Endometrial microvascular endothelial cells (primary cell): ENCODE measurements around the gene ERCC2. TPM values are rescaled to one million over a fixed set of nuclear protein-coding genes. Genes with fewer than 3 reads are reported as not detected.
"Not testable (repeated sequence)": the region's sequence is repeated elsewhere in the genome, so short reads cannot be mapped to it uniquely, and the experiment has no call there.

Experiments used
- in situ Hi-C: cut with HindIII; loops from 2 replicates; pipeline ENCODE4 v1.10.0; 2017; ENCODE audit warnings: low sequenced_read_pairs, low pct_unique_long_range_greater_than_20kb; ENCODE audit errors: inconsistent ontology term
- total RNA-seq: library from RNA; depleted of rRNA; stranded (reverse); fragments of >200 nt; gene quantifications from one replicate; pipeline ENCODE4 v1.2.3, GENCODE V29; 2015; ENCODE audit errors: inconsistent ontology term

Gene ERCC2
- total RNA-seq, 1 donor from 2014 or later: 73.3 TPM

GRCh38 chr19:45344621-45345505 is 25.5 kb downstream of the ERCC2 start:
- in situ Hi-C loops: no loop called here

DNA sequence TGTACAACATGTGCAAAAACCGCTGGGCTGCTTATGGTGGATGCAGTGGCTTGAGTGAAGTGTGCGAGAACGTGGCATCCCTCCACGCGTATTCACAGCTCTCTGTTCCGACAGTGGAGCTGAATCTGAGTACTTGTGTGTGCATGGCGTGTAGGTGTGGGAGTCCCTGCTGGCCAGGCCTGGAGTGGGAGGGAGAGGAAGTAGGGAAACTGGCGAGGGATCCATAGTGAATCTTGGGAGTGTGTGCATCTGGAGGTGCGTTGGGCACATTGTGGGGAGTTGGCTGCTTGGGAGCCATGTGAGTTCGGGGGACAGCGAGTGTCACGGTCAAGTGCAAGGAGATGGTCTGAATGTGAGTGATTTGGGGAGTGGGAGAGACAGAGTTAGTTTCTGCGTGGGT is 27.5 kb downstream of the ERCC2 start:
- in situ Hi-C loops: no loop called here

- in situ Hi-C loops: no loop called here
Measured at GRCh38 chr19:45340899-45341453, 29.4 kb downstream of the ERCC2 start.

GRCh38 chr19:45340232-45340898 is 30.0 kb downstream of the ERCC2 start, which contains the start of gene KLC3:
Gene KLC3, plus strand, starts transcription at chr19:45340750. Its CDS starts 4,792 bp downstream, at chr19:45345542.
- in situ Hi-C loops: no loop called here

DNA sequence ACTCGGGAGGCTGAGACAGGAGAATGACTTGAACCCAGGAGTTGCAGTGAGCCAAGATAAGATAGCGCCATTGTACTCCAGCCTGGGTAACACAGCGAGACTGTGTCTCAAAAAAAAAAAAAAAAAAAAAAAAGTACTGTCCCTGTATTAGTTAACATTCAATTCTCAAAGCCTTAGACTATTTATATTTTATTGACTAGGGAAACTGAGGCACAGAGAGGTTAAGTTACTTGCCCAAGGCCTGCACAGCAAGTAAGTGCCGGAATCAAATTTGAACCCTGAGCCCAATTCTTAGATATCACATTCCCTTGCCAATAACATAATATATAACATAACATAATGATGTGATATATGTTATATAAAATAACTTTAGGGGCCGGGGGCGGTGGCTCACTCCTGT is 30.7 kb downstream of the ERCC2 start:
- in situ Hi-C loops: no loop called here

DNA sequence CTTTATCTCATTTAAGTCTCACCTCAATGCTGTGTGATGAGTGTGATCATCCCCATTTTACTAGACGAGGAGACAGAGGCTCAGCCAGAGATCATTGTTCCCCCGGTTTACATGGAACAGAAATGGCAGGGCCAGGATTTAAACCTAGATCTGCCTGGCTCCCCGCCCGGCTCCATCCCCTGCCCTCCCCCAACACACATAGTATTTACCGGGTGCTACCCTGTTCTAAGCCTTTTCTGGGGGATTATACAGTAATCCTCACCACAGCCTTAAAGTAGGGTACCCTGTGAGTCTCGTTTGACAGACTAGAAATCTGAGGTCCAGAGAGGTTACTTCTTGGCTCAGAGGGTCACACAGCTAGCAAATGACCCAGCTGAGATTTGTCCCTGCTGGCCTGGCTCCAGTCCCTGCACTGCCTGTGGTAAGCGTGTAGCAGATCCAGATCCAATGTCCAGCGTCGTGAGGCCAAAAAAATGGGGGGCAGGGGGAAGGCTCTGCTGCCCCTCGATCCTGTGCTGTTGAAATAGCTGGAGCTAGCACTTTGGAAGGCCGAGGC is 33.6 kb downstream of the ERCC2 start:
- in situ Hi-C loops: no loop called here

- in situ Hi-C loops: not testable (repeated sequence)
Measured at GRCh38 chr19:45334881-45335280, 35.5 kb downstream of the ERCC2 start.

DNA sequence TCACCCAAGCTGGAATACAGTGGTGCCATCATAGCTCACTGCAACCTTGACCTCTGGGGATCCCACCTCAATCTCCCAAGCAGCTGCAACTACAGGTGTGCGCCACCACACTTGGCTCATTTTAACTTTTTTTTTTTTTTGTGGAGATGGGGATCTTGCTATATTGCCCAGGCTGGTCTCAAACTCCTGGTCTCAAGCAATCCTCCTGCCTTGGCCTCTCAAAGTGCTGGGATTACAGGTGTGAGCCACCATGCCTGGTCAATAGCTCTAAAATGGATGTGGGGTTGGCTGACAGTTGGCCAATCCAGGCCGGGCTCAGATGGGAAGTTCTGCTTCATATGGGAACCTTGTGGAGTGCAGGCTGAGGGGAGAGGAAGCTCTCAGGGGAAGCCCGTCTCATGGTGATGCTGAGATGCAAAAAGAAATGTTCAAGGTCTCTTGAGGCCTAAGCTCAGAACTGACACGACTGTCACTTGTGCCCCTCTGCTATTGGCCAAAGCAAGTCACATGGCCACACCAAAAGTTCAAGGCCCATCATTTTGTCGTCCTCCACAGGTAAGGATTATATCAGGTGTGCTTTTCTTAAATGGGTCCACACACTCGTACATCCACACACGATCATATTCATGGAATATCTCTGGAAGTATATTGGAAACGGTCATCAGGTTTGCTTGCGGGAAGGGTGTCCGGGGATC is 36.6 kb downstream of the ERCC2 start:
- in situ Hi-C loops: no loop called here

GRCh38 chr19:45331411-45331810 is 39.0 kb downstream of the ERCC2 start:
- in situ Hi-C loops: no loop called here

DNA sequence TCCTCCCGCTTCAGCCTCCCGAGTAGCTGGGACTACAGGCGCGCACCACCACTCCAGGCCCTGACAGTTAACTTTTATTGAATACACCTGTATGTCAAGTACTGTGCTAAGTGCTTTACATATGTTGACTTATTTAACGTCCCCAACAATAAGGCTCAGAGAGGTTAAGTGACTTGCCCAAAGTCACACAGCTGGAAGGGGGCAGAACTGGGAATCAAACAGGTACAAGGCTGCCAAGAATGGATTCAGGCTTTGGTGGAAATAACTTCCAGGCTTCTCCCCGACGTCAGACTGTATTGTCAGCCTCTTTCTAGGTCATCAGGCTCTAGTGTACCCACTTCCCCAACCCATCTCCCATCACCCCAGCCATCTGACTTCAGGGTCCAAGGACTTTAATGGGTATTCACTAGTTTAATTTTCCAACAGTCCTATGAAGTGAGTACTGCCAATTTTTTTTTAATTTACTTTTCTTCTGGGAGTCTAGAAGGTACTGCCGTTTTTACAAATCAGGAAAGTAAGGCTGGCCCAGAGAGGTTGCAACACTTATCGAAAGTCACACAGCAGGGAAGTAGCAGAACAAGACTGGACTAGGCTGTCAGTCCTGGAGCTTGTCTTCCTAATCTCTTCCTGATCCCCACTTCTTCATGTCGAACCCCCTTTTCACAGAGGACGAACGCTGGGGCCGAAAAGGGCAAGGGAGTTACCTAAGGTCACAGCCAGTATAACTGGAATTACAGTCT is 42.8 kb downstream of the ERCC2 start:
- in situ Hi-C loops: no loop called here

DNA sequence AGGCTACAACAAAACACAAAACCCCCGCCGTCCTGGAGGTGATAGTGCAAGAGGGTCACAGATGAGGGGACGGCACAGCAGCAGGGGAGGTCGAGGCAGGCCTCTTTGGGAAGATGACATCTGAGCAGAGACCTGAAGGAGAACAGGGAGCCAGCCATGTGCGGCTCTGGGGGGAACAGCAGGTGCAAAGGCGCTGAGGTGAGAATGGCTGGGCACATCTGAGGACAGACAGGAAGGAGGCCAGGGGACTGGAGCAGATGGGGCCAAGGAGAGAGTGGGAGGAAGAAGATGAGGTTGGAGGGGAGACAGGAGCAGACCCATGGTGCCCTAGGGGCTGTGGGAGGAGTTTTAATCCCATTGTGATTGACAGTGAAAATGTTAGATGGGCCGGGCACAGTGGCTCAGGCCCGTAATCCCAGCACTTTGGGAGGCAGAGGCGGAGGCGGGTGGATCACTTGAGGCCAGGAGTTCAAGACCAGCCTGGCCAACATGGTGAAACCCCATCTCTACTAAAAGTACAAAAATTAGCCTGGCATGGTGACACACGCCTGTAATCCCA is 45.9 kb downstream of the ERCC2 start:
- in situ Hi-C loops: no loop called here

- in situ Hi-C loops: no loop called here
Measured at GRCh38 chr19:45323671-45324081, 46.7 kb downstream of the ERCC2 start.

DNA sequence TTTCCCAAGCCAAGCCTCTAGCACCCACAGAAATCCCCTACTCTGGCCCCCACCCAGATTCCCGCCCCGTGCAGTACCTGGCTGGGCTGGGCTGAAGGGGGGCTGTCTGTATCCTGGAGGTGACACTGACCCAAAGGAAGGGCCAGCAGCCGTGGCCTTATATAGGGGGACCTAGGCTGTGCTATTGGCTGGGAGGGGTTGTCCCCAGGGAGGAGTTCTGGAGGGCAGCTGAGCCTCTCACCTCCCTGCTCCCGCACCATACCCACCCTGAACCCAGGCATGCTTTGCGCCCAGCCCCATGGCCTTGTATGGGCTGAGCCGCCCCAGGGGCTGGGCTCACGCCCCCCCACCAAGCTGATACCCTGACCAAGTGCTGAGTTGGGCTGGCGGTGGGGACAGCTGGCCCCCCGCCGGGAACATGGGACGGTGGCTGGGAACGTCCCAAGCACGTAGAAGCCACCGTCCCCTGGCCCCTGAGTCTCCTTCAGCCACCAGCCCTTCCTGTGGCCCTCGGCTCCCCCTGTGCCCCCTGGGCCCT is 47.6 kb downstream of the ERCC2 start, which contains the start of gene CKM:
CKM (minus strand) TSS at position 132 of the 538 bp plus-strand sequence. CDS start 3,162 bp downstream, outside the sequence.
- in situ Hi-C loops: no loop called here

GRCh38 chr19:45322311-45322710 is 48.1 kb downstream of the ERCC2 start:
- in situ Hi-C loops: no loop called here

DNA sequence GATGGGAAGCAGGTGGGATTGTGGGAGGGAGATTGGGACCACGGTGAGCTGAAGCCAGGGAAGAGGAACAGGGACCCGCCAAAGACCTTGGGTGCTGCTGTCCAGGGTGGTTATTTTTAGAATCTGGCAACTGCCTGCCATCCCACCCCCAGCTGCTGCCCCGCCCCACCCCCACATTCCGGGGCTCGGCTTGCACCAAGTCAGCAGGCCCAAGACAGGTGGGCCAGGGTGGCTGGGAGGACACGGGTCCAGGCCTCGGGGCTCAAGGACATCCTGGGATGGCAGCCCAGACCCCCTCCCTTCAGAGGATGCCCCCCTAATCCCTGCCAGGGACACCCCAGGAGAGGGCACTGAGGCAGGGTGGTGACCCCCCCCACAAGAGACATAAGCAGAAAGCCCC is 48.5 kb downstream of the ERCC2 start:
- in situ Hi-C loops: no loop called here

DNA sequence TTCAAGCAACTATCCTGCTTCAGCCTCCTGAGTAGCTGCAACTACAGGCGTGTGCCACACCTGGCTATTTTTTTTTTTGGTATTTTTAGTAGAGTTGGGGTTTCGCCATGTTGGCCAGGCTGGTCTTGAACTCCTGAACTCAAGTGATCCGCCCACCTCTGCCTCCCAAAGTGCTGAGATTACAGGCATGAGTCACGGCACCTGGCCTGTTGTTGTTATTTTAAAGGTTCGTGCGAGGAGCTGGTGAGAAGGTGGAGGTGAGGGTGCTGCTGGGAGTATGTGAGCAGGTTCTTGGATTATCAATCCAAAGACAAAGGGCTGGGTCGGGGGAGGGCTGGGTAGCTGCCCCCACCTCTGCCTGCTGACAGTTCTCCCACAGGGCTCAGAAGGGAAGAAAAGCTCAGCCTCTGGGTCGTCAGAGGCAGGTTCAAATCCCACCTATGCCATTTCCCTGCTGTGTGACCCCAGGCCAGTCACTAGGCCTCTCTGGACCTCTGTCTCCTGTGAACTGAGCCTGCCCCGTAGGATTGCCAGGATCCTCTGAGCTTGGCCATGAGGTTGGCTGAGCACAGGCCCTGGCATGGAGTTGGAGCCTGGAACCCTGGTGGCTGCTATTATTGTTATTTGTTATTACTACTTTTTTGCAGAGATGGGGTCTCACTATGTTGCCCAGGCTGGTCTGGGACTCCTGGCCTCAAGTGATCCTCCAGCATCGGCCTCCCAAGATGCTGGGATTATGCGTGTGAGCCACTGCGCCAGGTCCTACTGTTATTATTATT is 49.2 kb downstream of the ERCC2 start:
- in situ Hi-C loops: no loop called here

- in situ Hi-C loops: no loop called here
Measured at GRCh38 chr19:45315304-45315703, 55.1 kb downstream of the ERCC2 start.
